SK-N-SH treated with all-trans-retinoic acid at 6 μM for 48 hours (cell line): ENCODE data around the gene NUTM1.
"Not testable (repeated sequence)": the region's sequence is repeated elsewhere in the genome, so short reads cannot be mapped to it uniquely, and the experiment has no call there.

Experiments
- OSR1 ChIP-seq: fragments of 250-450 bp; sonication (Bioruptor Pico); IDR thresholded peaks from 2 replicates; pipeline ENCODE4 v1.8.0; 2022; ENCODE audit warnings: moderate library complexity, mild to moderate bottlenecking, inconsistent platforms
- PPARA ChIP-seq: fragments of 250-450 bp; sonication (Bioruptor Pico); IDR thresholded peaks from 2 replicates; pipeline ENCODE4 v1.5.0; 2020; ENCODE audit warnings: mild to moderate bottlenecking, borderline replicate concordance
- ZC3H10 ChIP-seq: fragments of 250-450 bp; sonication (Bioruptor Pico); IDR thresholded peaks from 2 replicates; pipeline ENCODE4 v1.5.1; 2021; ENCODE audit warnings: mild to moderate bottlenecking, moderate library complexity
- ZFP30 ChIP-seq: fragments of 450-650 bp; formaldehyde crosslinking; IDR thresholded peaks from 2 replicates; pipeline ENCODE4 v1.5.0; 2022; ENCODE audit warnings: mild to moderate bottlenecking, moderate library complexity
- ZNF565 ChIP-seq: fragments of 450-650 bp; formaldehyde crosslinking; conservative IDR thresholded peaks from 2 replicates; pipeline ENCODE4 v1.5.0; 2020; ENCODE audit warnings: low read depth, mild to moderate bottlenecking, moderate library complexity
- TF ChIP-seq, protein P1 (sequence below): fragments of 250-450 bp; sonication (Bioruptor Pico); IDR thresholded peaks from 2 replicates; pipeline ENCODE4 v1.5.1; 2021; ENCODE audit warnings: mild to moderate bottlenecking, moderate library complexity

GRCh38 chr15:34403160-34403598, 60.1 kb downstream of the NUTM1 start:
- not testable (repeated sequence) for TF ChIP-seq ZNF565, PPARA, ZFP30, ZC3H10, OSR1 (CRISPR knock-in tag)
- TF ChIP-seq, protein P1, sequence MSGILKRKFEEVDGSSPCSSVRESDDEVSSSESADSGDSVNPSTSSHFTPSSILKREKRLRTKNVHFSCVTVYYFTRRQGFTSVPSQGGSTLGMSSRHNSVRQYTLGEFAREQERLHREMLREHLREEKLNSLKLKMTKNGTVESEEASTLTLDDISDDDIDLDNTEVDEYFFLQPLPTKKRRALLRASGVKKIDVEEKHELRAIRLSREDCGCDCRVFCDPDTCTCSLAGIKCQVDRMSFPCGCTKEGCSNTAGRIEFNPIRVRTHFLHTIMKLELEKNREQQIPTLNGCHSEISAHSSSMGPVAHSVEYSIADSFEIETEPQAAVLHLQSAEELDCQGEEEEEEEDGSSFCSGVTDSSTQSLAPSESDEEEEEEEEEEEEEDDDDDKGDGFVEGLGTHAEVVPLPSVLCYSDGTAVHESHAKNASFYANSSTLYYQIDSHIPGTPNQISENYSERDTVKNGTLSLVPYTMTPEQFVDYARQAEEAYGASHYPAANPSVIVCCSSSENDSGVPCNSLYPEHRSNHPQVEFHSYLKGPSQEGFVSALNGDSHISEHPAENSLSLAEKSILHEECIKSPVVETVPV (CRISPR knock-in tag), result not testable (repeated sequence)
